HG02798 (cell line): ENCODE results near the gene SVEP1.
A peak's percentile ranks its signal among the peaks of the same experiment; 100 is the strongest.
"Not testable (repeated sequence)": the region's sequence is repeated elsewhere in the genome, so short reads cannot be mapped to it uniquely, and the experiment has no call there.

ENCODE experiments used
- ATAC-seq: cut with Tn5 transposase; IDR thresholded peaks from one replicate; pipeline ENCODE4 v1.9.1; 2021; ENCODE audit warnings: mild to moderate bottlenecking; ENCODE audit not compliant: unreplicated experiment, poor library complexity

SVEP1 gene

GRCh38 chr9:110455860-110456259 lies 123.7 kb downstream of the SVEP1 start:
- ATAC-seq = no peak

GRCh38 chr9:110452227-110452801 lies 127.2 kb downstream of the SVEP1 start:
- no peak for ATAC-seq

- ATAC-seq = no peak
These were observed 127.8 kb downstream of the SVEP1 start for GRCh38 chr9:110451726-110452125.

DNA sequence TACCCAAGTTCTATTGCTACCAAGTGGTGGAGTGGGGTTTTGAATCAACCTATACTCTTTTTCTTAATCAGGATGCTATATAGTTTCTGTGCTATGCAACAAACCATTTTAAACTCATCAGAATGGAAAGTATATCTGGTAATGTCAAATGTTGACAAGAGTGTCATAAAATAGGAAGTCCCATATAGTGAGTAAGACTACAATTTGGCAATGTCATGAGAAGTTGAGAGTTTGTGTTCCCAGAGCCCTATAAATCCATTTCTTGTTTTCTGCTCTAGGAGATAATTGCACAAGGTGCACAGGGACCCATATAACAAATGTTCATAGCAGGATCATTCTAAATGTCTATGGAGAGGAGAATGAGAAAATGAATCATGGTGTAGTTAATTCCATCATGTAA lies 132.1 kb downstream of the SVEP1 start:
- ATAC-seq = no peak

- no peak for ATAC-seq
These were observed 133.4 kb downstream of the SVEP1 start for GRCh38 chr9:110446171-110446570.

- no peak for ATAC-seq
These were observed 134.6 kb downstream of the SVEP1 start for GRCh38 chr9:110444911-110445310.

- no peak for ATAC-seq
These were observed 135.7 kb downstream of the SVEP1 start for GRCh38 chr9:110443866-110444220.

DNA sequence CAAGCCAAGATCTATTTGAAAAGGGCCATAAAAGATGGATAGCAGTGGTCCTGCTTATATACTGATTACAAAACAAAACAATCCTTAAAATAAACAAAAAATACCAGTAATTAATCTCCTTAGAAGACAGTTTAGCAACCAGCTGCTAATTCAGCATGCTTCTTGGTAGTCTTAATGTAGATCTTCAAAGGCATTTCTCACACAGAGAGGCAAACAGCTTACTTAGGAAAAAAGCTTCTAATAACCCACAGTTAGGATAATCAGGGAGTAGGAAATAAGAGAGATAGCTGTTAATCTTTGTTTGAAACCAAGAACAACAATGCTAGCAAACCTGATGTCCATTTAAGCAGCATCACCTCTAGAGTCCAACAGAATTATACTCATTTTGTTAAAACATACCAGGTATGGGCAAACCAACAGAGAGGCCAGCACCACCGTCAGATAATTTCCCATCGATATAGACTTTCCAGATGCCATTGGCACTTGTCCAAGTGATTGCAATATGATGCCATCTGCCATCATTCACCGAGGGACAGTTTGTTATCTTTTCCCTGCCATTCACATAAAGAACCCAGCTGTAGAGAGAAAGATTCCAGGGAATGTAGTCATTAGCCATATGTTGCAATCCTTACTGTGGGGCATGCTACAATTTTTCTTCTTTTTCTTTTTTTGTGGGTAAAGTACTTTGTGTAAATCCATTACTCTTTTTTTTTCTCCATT lies 136.2 kb downstream of the SVEP1 start:
- no peak for ATAC-seq

DNA sequence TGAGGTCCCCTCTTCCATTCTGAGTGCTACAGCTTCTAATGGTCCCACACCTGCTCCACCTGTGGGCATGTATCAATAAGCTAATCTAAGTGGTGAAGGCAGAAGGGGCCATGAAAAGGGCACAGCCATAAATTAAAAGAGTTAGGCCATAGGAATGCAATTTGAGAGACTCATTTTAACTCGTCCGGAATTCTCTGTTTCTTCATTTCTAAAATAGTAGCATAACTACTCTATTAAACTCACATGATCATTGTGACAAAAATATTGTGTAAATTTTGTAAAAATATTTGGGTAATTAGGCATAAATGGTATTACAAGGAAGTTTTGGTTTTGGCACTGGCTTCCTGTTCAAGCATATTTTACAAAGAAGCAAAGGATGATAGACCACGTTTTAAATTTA lies 138.7 kb downstream of the SVEP1 start:
- ATAC-seq = no peak

DNA sequence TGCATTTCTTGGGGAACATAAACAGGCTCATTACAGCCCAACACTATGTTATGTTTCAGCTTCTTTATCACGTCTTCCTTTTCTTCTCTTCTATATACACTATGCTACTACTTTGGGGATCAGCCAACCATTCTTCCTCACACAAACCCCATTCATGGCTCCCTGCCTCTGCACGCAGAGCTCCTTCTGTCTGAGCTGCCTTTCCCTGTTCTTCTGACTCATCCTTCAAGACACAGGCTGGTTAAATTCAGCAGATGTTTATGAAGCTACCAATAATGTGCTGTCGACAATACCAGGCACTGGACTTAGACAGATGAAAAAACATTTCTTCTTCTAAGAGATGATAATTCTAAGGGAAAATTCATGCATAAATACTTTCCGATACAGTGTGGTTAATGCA lies 139.4 kb downstream of the SVEP1 start:
- no peak for ATAC-seq

DNA sequence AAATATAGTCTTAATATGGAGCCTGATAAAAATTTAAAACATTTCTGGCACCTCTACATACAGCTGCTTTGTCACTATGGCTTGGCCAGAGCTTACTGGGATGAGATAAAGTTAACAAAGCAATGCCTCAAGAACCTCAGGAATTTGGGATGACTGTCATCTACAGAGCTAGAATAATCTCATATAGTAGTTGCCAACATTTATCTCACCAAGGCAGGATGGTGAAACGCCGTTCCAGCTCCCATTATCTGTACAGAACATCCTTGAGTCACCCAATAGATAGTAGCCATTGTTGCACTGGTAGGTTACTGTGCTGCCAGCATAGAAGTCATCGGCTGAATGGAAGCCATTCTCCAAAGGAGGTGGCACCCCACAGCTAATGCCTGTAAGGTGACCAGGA lies 147.3 kb downstream of the SVEP1 start:
- no peak for ATAC-seq

DNA sequence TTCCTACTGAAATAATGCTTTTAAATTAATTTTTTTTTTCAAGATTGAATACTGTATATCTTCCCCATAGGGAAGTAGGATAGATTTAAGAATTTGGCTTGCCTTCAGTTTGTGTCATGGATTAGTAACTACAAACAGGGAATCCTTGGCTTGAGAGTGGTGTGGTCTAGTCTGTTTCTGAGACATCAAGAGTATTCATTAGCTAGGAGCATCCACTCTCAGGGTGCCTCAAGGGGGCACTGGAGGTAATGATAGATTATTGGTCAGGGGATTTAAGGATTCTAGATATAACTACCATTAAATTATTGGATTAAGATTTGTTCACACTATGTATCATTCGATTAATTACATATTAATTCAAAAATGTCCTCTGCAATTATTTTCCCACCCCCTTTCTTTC lies 150.1 kb downstream of the SVEP1 start:
- ATAC-seq = no peak

DNA sequence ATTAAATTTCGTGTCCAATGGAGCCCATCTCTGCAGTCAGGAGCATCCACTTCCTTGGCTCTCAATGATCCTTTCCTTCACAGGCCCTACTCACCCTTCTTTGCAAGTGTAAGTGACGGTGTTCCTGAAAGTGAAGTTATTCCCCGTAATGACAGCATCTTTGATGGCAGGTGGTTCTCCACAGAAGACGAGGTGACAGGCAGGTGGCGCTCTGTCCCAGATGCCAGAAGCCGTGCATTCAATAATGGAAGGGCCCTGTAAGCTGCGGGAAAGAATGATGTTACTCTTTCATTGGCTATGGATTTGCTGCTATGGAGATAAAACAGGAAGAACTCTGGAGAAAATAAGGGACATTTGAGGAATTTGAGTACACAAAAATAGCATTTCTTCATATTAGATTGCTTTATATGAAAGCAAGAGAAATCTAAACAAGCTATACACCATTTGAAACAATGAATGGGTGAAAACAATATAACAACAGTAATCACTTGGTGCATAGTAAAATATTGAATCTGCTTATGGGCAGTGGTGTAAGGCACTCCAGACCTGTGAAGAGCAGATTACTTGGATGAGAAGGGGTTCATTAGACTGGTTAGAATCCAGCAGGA lies 151.9 kb downstream of the SVEP1 start:
- peak; percentile 63 for ATAC-seq

DNA sequence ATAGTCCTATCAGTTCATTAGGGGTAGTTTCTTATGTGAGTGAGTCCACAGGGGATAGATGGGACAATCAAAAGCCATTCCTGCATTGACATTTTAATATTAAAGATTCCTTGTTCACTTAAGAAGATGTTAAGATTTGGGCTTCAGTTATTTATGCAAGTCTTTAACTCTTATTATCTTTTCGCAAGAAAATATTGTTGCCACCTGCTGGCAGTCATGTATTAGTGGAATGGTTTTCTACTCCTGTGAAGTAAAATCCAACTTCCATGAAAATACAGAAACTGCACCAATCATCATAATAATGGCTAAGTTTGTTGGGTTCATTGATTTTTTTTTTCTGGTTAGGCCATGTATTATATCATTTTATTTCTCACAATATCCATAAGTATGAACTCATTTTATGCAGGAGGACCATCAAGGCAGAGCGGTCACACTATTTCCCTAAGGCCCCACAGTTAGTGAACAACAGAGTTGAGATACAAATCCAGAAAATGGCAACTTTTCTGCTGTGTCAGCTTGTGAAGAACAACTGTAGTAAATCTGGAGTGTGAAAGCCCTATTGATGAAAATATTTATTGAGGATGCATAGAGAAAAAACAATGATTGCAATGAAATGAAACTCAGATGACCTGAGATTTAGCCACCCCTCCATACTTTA lies 153.4 kb downstream of the SVEP1 start:
- no peak for ATAC-seq

DNA sequence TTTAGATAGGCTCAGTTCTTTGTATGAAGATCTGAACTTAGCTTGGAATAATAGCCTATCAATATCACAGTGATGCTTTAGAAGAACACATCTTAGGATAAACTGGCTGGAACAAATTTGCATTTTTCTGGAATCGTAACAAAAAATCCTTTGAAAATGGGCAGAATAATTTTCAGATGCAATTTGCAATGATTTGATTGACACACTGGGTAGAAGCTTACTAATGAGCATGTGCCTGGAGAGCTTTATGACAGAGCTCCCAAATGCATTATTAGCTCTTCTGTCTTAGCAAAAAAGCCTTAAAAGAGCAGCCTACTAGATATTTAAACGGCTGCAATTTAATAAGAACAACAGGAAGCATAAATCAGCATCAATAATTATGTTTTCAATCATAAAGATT lies 165.1 kb downstream of the SVEP1 start:
- ATAC-seq = no peak

DNA sequence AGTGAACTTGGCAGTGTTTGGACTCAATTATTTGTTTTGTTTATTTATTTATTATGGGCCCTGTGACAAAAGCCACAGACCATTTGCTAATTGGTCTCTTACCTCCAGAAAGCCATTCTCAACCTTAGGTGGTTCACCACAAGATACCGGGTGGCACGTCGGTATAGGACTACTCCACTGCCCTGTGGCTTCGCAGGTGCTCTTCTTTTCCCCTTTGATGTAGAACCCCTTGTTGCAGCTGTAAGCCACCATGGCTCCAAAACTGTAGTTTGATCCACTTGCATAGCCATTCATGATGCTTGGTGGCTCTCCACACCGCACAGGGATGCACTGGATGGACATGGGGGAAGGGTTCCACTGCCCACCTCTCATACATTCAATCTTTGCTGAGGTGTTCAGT lies 168.6 kb downstream of the SVEP1 start:
- no peak for ATAC-seq

GRCh38 chr9:110408598-110408997 lies 170.9 kb downstream of the SVEP1 start:
- ATAC-seq = no peak

DNA sequence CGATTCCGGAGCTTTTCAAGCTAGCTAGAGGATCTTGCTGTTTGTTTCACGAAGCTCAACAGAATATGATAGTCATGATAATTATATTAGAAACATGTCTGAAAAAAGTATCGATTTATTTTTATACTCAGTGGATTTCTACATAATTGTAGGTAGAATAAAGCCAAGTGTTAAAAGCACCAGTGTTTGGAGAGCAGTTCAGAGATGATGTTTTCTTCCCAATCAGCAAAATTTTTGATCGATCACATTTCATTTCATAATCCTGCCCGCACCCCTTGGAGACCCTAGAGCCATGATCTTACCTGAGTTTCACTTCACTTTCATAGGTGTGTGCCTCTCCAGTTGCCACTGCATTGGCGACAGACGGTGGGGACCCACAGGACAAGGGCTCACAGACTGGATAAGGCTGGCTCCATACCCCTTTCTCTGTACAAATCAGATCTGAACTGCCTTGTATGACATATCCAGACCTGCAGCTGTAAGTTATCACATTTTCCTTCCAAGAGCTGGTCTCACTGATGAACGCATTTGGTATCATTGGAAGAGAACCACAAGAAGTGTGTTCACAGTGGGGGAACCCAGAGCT lies 173.6 kb downstream of the SVEP1 start:
- no peak for ATAC-seq

DNA sequence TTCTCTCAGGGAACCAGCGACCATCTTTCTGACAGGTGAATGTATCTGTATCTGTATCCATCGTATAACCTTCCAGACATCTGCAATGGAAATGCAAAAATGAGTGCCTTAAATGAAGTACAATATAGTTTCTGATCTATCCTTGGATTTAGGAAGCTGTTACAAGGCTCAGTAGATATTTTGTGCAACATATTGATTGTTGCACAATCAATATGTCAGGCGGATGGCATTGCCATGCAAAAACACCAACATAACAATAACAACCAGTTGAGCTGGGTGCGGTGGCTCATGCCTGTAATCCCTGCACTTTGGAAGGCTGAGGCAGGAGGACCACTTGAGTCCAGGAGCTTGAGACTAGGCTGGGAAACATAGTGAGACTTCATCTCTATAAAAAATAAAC lies 175.1 kb downstream of the SVEP1 start:
- ATAC-seq = no peak

GRCh38 chr9:110399983-110400382 lies 179.6 kb downstream of the SVEP1 start:
- no peak for ATAC-seq

GRCh38 chr9:110398992-110399391 lies 180.5 kb downstream of the SVEP1 start:
- ATAC-seq = not testable (repeated sequence)
